Measurements from ENCODE around the gene CGNL1.

The CGNL1 gene

GRCh38 chr15:57458356-57458781, 82.1 kb downstream of the CGNL1 start:
- in situ Hi-C loops (cut with HindIII; ENCODE audit: low pct_ligation_motif_present, low sequenced_read_pairs) = no loop called here
- no peak for DNase-seq
- Histone ChIP-seq H3K27me3 (replicated peaks) (no peaks in the 10 kb centered on the region), H3K27ac (no peak overlapping the region), H3K4me3 (ENCODE audit: low read depth, low read length) (no peak overlapping the region), H3K36me3 (replicated peaks) (no peaks in the 10 kb centered on the region)
- TF ChIP-seq CTCF (IDR thresholded peaks at IDR 0.05; ENCODE audit: low read depth, low read length, missing control alignments) = no peak

GRCh38 chr15:57460208-57460816, 84.0 kb downstream of the CGNL1 start:
- TF ChIP-seq CTCF (IDR thresholded peaks at IDR 0.05; ENCODE audit: low read depth, low read length, missing control alignments) = no peak
- no peak overlapping the region for H3K4me3 ChIP-seq (ENCODE audit: low read depth, low read length)
- in situ Hi-C loops (cut with HindIII; ENCODE audit: low pct_ligation_motif_present, low sequenced_read_pairs) = no loop called here
- H3K36me3 ChIP-seq (replicated peaks) = no peaks in the 10 kb centered on the region
- no peak for DNase-seq
- no peaks in the 10 kb centered on the region for H3K27me3 ChIP-seq (replicated peaks)
- H3K27ac ChIP-seq = no peak overlapping the region

- no peaks in the 10 kb centered on the region for H3K36me3 ChIP-seq (replicated peaks)
- in situ Hi-C loops (cut with HindIII; ENCODE audit: low pct_ligation_motif_present, low sequenced_read_pairs) = no loop called here
- H3K4me3 ChIP-seq (ENCODE audit: low read depth, low read length) = no peak overlapping the region
- no peak for TF ChIP-seq CTCF (IDR thresholded peaks at IDR 0.05; ENCODE audit: low read depth, low read length, missing control alignments)
- no peak overlapping the region for H3K27ac ChIP-seq
- DNase-seq = no peak
- H3K27me3 ChIP-seq (replicated peaks) = no peaks in the 10 kb centered on the region
Measured at GRCh38 chr15:57461541-57461940, 85.2 kb downstream of the CGNL1 start.

GRCh38 chr15:57462381-57462780, 86.1 kb downstream of the CGNL1 start:
- H3K27ac ChIP-seq = no peak overlapping the region
- no peaks in the 10 kb centered on the region for H3K27me3 ChIP-seq (replicated peaks)
- no peaks in the 10 kb centered on the region for H3K36me3 ChIP-seq (replicated peaks)
- no peak overlapping the region for H3K4me3 ChIP-seq (ENCODE audit: low read depth, low read length)
- DNase-seq = no peak
- TF ChIP-seq CTCF (IDR thresholded peaks at IDR 0.05; ENCODE audit: low read depth, low read length, missing control alignments) = no peak
- in situ Hi-C loops (cut with HindIII; ENCODE audit: low pct_ligation_motif_present, low sequenced_read_pairs) = no loop called here

GRCh38 chr15:57463360-57463759, 87.1 kb downstream of the CGNL1 start:
- H3K4me3 ChIP-seq (ENCODE audit: low read depth, low read length) = no peak overlapping the region
- no peak overlapping the region for H3K27ac ChIP-seq
- in situ Hi-C loops (cut with HindIII; ENCODE audit: low pct_ligation_motif_present, low sequenced_read_pairs) = no loop called here
- no peaks in the 10 kb centered on the region for H3K36me3 ChIP-seq (replicated peaks)
- no peak for TF ChIP-seq CTCF (IDR thresholded peaks at IDR 0.05; ENCODE audit: low read depth, low read length, missing control alignments)
- H3K27me3 ChIP-seq (replicated peaks) = no peaks in the 10 kb centered on the region
- no peak for DNase-seq

GRCh38 chr15:57464480-57464879, 88.2 kb downstream of the CGNL1 start:
- Histone ChIP-seq H3K27me3 (replicated peaks) (no peaks in the 10 kb centered on the region), H3K36me3 (replicated peaks) (no peaks in the 10 kb centered on the region), H3K4me3 (ENCODE audit: low read depth, low read length) (no peak overlapping the region), H3K27ac (no peak overlapping the region)
- TF ChIP-seq CTCF (IDR thresholded peaks at IDR 0.05; ENCODE audit: low read depth, low read length, missing control alignments) = no peak
- DNase-seq = no peak
- in situ Hi-C loops (cut with HindIII; ENCODE audit: low pct_ligation_motif_present, low sequenced_read_pairs) = no loop called here

Measured in brain microvascular endothelial cell (primary cell).